GM18519 (cell line): ENCODE results near the gene SHB.
"Not testable (repeated sequence)": the region's sequence is repeated elsewhere in the genome, so short reads cannot be mapped to it uniquely, and the experiment has no call there.

ENCODE experiments used
- ATAC-seq: cut with Tn5 transposase; IDR thresholded peaks from one replicate; pipeline ENCODE4 v1.9.1; 2021; ENCODE audit warnings: mild to moderate bottlenecking, moderate library complexity; ENCODE audit not compliant: unreplicated experiment, low FRiP score

SHB gene

GRCh38 chr9:38045939-38046338, 23.1 kb downstream of the SHB start:
- not testable (repeated sequence) for ATAC-seq

GRCh38 chr9:38044706-38045105, 24.3 kb downstream of the SHB start:
- ATAC-seq = no peak

- ATAC-seq = no peak
Observed at GRCh38 chr9:38043931-38044623, 24.9 kb downstream of the SHB start.

- ATAC-seq = no peak
Observed at GRCh38 chr9:38042626-38043357, 26.2 kb downstream of the SHB start.

- no peak for ATAC-seq
Observed at GRCh38 chr9:38041564-38042243, 27.3 kb downstream of the SHB start.

GRCh38 chr9:38039907-38040682, 28.9 kb downstream of the SHB start:
- no peak for ATAC-seq

- no peak for ATAC-seq
Observed at GRCh38 chr9:38039090-38039906, 29.7 kb downstream of the SHB start.

GRCh38 chr9:38038307-38039089, 30.5 kb downstream of the SHB start:
- ATAC-seq = no peak

GRCh38 chr9:38037981-38038306, 31.1 kb downstream of the SHB start:
- ATAC-seq = no peak

- no peak for ATAC-seq
Observed at GRCh38 chr9:38036359-38037084, 32.5 kb downstream of the SHB start.

GRCh38 chr9:38035873-38036272, 33.2 kb downstream of the SHB start:
- no peak for ATAC-seq

GRCh38 chr9:38033941-38034340, 35.1 kb downstream of the SHB start:
- ATAC-seq = no peak

GRCh38 chr9:38032266-38033110, 36.5 kb downstream of the SHB start:
- no peak for ATAC-seq

GRCh38 chr9:38031594-38031993, 37.4 kb downstream of the SHB start:
- ATAC-seq = no peak

GRCh38 chr9:38030658-38031057, 38.4 kb downstream of the SHB start:
- no peak for ATAC-seq

- ATAC-seq = no peak
Observed at GRCh38 chr9:38029915-38030638, 39.0 kb downstream of the SHB start.

GRCh38 chr9:38027714-38028113, 41.3 kb downstream of the SHB start:
- ATAC-seq = no peak
